Neuronal stem cell (in vitro differentiated cells): ENCODE measurements around the gene CD81. TPM values are rescaled to one million over a fixed set of nuclear protein-coding genes. Genes with fewer than 3 reads are reported as not detected.

ENCODE experiments used
- DNase-seq: peaks from one replicate; pipeline ENCODE4 v3.0.0-alpha.2; 2013; ENCODE audit warnings: low spot score
- H2AFZ ChIP-seq: one replicate; pipeline ENCODE4 v1.6.1; 2013; ENCODE audit warnings: mild to moderate bottlenecking, low read length, inconsistent platforms
- H2AK5ac ChIP-seq: 2 replicates; pipeline ENCODE4 v1.6.1; 2013; ENCODE audit warnings: low read depth, mild to moderate bottlenecking, inconsistent platforms, low read length, moderate library complexity, mixed read lengths
- H2BK120ac ChIP-seq: 2 replicates; pipeline ENCODE4 v1.6.1; 2013; ENCODE audit warnings: low read depth, mild to moderate bottlenecking, inconsistent platforms, low read length, moderate library complexity, mixed read lengths
- H2BK12ac ChIP-seq: one replicate; pipeline ENCODE4 v1.6.1; 2013; ENCODE audit warnings: low read length, inconsistent platforms
- H2BK15ac ChIP-seq: 2 replicates; pipeline ENCODE4 v1.6.1; 2013; ENCODE audit warnings: mild to moderate bottlenecking, low read length, inconsistent platforms, mixed read lengths
- H2BK5ac ChIP-seq: one replicate; pipeline ENCODE4 v1.6.1; 2013; ENCODE audit warnings: inconsistent platforms, mild to moderate bottlenecking, low read length, moderate library complexity
- H3K14ac ChIP-seq: one replicate; pipeline ENCODE4 v1.6.1; 2013; ENCODE audit warnings: low read length, inconsistent platforms
- H3K18ac ChIP-seq: 2 replicates; pipeline ENCODE4 v1.6.1; 2013; ENCODE audit warnings: low read length, inconsistent platforms
- H3K23ac ChIP-seq: 2 replicates; pipeline ENCODE4 v1.6.1; 2013; ENCODE audit warnings: low read depth, mild to moderate bottlenecking, mixed read lengths, low read length, inconsistent platforms; ENCODE audit not compliant: poor library complexity
- H3K27ac ChIP-seq: replicated peaks from 3 replicates; pipeline ENCODE4 v1.5.1; 2013; ENCODE audit warnings: low read length, inconsistent platforms
- H3K27me3 ChIP-seq, 3 experiments: 2 replicates each; pipeline ENCODE4 v1.6.1; 2013; ENCODE audit warnings: low read length in 3 of 3, mild to moderate bottlenecking in 2 of 3, inconsistent platforms in 1 of 3, low read depth in 1 of 3, mixed read lengths in 1 of 3, moderate library complexity in 1 of 3; ENCODE audit not compliant: control insufficient read depth in 3 of 3, insufficient read depth in 3 of 3
- H3K36me3 ChIP-seq, 2 donors: replicated peaks in 1 of 2; 2 replicates each; pipeline ENCODE4 v1.6.1; 2013; ENCODE audit warnings: low read length in 2 of 2; ENCODE audit not compliant: control insufficient read depth in 2 of 2, insufficient read depth in 2 of 2
- H3K4ac ChIP-seq: 2 replicates; pipeline ENCODE4 v1.6.1; 2013; ENCODE audit warnings: inconsistent platforms, mild to moderate bottlenecking, low read length, moderate library complexity
- H3K4me1 ChIP-seq, 2 donors: 1 replicate in 1 of 2; 2 replicates in 1 of 2; pipeline ENCODE4 v1.6.1; 2013; ENCODE audit warnings: low read length in 2 of 2, low read depth in 1 of 2; ENCODE audit not compliant: control insufficient read depth in 2 of 2, insufficient read depth in 1 of 2
- H3K4me2 ChIP-seq: one replicate; pipeline ENCODE4 v1.6.1; 2013; ENCODE audit warnings: mild to moderate bottlenecking, low read length, inconsistent platforms; ENCODE audit not compliant: insufficient read depth, poor library complexity, severe bottlenecking
- H3K4me3 ChIP-seq, 2 donors: 2 replicates each; pipeline ENCODE4 v1.5.1; 2013; ENCODE audit warnings: low read length in 2 of 2, mild to moderate bottlenecking in 2 of 2, inconsistent platforms in 1 of 2, moderate library complexity in 1 of 2
- H3K79me1 ChIP-seq: one replicate; pipeline ENCODE4 v1.6.1; 2013; ENCODE audit warnings: low read depth, mild to moderate bottlenecking, inconsistent platforms, low read length, moderate library complexity
- H3K9ac ChIP-seq: one replicate; pipeline ENCODE4 v1.6.1; 2013; ENCODE audit warnings: mild to moderate bottlenecking, low read depth, low read length, inconsistent platforms; ENCODE audit not compliant: poor library complexity
- H3K9me3 ChIP-seq, 2 donors: replicated peaks in 1 of 2; 2 replicates each; pipeline versions ENCODE3 to v1.6.1; 2013; ENCODE audit warnings: low read length in 2 of 2, mild to moderate bottlenecking in 2 of 2, inconsistent platforms in 1 of 2, low read depth in 1 of 2, mixed read lengths in 1 of 2, moderate library complexity in 1 of 2; ENCODE audit not compliant: control insufficient read depth in 2 of 2, insufficient read depth in 1 of 2
- H4K8ac ChIP-seq: one replicate; pipeline ENCODE4 v1.6.1; 2013; ENCODE audit warnings: low read depth, mild to moderate bottlenecking, inconsistent platforms, low read length, moderate library complexity
- H4K91ac ChIP-seq: one replicate; pipeline ENCODE4 v1.6.1; 2013; ENCODE audit warnings: low read length, low read depth, mild to moderate bottlenecking, inconsistent platforms; ENCODE audit not compliant: poor library complexity
- WGBS, 2 donors: extraction: QIAGEN DNeasy Blood & Tissue Kit; methylation state at CpG; one replicate each; pipeline ENCODE4 v1.1.7; 2013; ENCODE audit warnings: missing lambda C conversion rate in 2 of 2, mixed read lengths in 1 of 2; ENCODE audit not compliant: insufficient read length in 2 of 2, insufficient replicate concordance in 1 of 2; ENCODE audit errors: extremely low coverage in 2 of 2; 5-methylcytosine and 5-hydroxymethylcytosine counted together
- polyA plus RNA-seq, 2 experiments: library from polyadenylated mRNA; stranded (reverse); fragments of 200-250 nt; gene quantifications; one replicate each; pipeline ENCODE4 v1.2.3, GENCODE V29; 2013

Gene CD81, protein sequence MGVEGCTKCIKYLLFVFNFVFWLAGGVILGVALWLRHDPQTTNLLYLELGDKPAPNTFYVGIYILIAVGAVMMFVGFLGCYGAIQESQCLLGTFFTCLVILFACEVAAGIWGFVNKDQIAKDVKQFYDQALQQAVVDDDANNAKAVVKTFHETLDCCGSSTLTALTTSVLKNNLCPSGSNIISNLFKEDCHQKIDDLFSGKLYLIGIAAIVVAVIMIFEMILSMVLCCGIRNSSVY
- polyA plus RNA-seq (2013, experiment 1 of 2): 200 TPM
- polyA plus RNA-seq (2013, experiment 2 of 2): 195 TPM

DNA sequence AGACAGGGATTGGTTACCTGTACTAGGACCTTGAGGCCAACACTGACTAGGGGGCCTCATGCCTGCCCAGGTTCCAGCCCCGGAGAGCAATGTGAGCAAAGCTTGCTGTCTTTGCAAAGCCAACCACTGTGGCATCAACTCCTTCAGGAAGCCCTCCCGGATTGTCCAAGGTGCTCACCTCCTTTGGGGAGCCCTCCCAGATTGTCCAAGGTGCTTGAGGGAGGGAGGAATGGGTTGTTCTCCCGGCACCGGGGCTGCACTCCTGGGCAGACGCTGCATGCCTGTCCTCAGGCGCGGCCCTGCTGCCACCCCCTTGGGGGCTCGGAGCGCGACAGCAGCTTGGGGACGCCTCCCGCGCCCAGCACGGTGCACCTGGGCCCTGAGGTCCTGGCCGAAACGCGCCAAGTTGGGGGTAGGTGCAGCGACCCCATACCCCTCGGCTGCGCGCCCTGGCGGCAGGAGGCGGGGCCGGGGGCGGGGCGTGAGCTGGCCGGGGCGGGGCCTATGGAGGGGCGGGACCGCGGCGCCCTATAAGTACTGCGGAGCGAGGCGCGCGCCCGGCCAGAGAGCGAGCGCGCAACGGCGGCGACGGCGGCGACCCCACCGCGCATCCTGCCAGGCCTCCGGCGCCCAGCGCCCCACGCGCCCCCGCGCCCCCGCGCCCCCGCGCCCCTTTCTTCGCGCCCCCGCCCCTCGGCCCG is at the start of gene CD81:
Gene CD81 (plus strand): TSS at position 560 of the 701 bp plus-strand sequence. CDS start 240 bp downstream, outside the sequence.
- Histone ChIP-seq H2BK5ac (peak within 1 kb of the TSS; percentile 82), H3K27ac (no peak within 1 kb of the TSS)
- WGBS, 2 donors: no CpG with 5 or more reads among the region's 65 CpGs

DNA sequence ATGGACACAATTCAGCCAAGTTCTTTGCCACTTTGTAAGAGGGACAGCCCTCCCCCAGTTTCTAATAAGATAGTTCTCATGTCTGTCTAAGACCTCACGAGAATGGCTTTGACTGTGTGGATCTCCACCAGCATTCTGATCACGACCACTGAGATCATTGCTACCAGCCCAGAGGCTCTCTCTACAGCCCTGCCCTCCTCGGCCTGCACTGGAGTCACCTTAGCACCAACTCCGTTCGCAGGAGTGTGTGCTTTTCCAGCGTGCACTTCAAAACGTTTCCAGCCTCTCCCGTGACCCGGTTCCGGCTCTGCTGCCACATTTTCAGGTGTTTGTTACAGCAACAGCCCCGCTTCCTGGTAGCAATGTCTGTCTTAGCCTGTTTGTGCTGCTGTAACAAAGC is 49.1 kb upstream of the CD81 start:
- H3K27ac ChIP-seq: peak overlapping the region; percentile 96

More for the DNA sequence above, at the start of gene CD81:
- Histone ChIP-seq H3K4me3 (peak within 1 kb of the TSS; percentile 93 to 98), H2BK12ac (peak within 1 kb of the TSS; percentile 58), H3K4me2 (peak within 1 kb of the TSS; percentile 97), H3K4ac (peak within 1 kb of the TSS; percentile 84), H2AFZ (peak within 1 kb of the TSS; percentile 81), H2AK5ac (peak within 1 kb of the TSS; percentile 79), H4K91ac (peak within 1 kb of the TSS; percentile 96), H4K8ac (no peak within 1 kb of the TSS), H3K9me3 (no peaks in the 10 kb centered on the region), H3K23ac (peak within 1 kb of the TSS; percentile 98), H3K9ac (peak within 1 kb of the TSS; percentile 93), H3K4me1 (peaks cover 7 to 14% of the 10 kb centered on the region in 2 donors), H2BK120ac (peak within 1 kb of the TSS; percentile 47), H3K27me3 (no peaks in the 10 kb centered on the region), H3K36me3 (peaks cover 7 to 18% of the 10 kb centered on the region in 2 donors), H3K18ac (peak within 1 kb of the TSS; percentile 97), H3K79me1 (peaks cover 35% of the 10 kb centered on the region), H2BK15ac (peak within 1 kb of the TSS; percentile 90), H3K14ac (peak within 1 kb of the TSS; percentile 100)
- peak; percentile 56 for DNase-seq

DNA sequence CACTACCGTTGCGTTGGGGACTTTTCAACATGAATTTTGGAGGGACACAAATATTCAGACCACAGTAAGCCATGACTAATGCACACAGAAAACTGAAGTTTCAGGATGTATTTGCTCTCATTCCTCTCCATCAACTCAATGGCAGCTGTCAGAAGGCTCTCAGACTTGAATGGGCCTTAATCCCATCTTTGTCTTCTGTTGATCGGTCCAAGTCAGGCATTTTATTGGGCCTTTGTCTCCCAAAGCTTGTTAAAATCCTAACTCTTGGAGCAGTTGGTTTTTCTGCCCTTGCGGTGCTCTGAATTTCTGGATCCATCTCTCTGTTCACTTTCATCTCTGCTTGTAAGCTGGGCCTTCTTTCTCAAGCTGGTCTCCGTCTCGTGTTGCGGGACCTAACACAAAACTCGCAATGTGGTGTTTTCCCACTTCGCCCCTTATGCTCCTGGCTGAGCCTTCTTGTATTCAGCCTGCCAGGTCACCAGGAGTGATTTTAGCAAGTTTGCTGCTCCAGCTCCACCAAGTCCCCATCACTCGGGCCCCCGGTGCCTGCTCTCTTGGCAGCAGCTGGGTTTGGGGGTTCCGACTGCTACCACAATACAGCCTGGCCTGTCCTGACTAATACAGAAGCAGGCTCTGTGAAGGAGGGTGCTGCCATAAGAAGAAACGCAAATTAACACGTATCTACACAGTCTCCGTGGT is 48.3 kb upstream of the CD81 start:
- H2AK5ac ChIP-seq: peak overlapping the region; percentile 69
- peak; percentile 83 for DNase-seq
- H2AFZ ChIP-seq: no peak overlapping the region
- peak overlapping the region; percentile 33 for H3K9ac ChIP-seq
- no peaks in the 10 kb centered on the region for H3K79me1 ChIP-seq
- no peak overlapping the region for H3K4me3 ChIP-seq
- peaks cover 0 to 3% of the 10 kb centered on the region in 2 donors for H3K36me3 ChIP-seq
- H3K27me3 ChIP-seq: no peaks in the 10 kb centered on the region
- H3K27ac ChIP-seq: peak overlapping the region; percentile 96
- H3K4me2 ChIP-seq: peak overlapping the region; percentile 29
- H4K8ac ChIP-seq: peak overlapping the region; percentile 68
- peak overlapping the region; percentile 27 for H2BK12ac ChIP-seq
- H3K23ac ChIP-seq: peak overlapping the region; percentile 0
- peaks cover 0 to 31% of the 10 kb centered on the region in 2 donors for H3K4me1 ChIP-seq
- H3K14ac ChIP-seq: no peak overlapping the region
- H4K91ac ChIP-seq: peak overlapping the region; percentile 93
- H2BK5ac ChIP-seq: peak overlapping the region; percentile 98
- H3K9me3 ChIP-seq: peaks cover 2 to 7% of the 10 kb centered on the region in 2 donors
- WGBS, 2 donors: no CpG with 5 or more reads among the region's 15 CpGs
- H2BK120ac ChIP-seq: peak overlapping the region; percentile 36
- no peak overlapping the region for H3K4ac ChIP-seq
- peak overlapping the region; percentile 94 for H3K18ac ChIP-seq
- peak overlapping the region; percentile 23 for H2BK15ac ChIP-seq

More for the DNA sequence above, 49.1 kb upstream of the CD81 start:
- Histone ChIP-seq H2BK120ac (peak overlapping the region; percentile 88), H3K18ac (peak overlapping the region; percentile 86), H2BK15ac (no peak overlapping the region), H4K8ac (no peak overlapping the region), H3K4me3 (no peak overlapping the region), H2BK12ac (peak overlapping the region; percentile 23), H3K79me1 (no peaks in the 10 kb centered on the region), H3K4me1 (peaks cover 0 to 31% of the 10 kb centered on the region in 2 donors), H4K91ac (no peak overlapping the region), H3K4me2 (peak overlapping the region; percentile 29), H2BK5ac (peak overlapping the region; percentile 83), H3K23ac (no peak overlapping the region), H3K14ac (peak overlapping the region; percentile 5), H3K9ac (peak overlapping the region; percentile 52), H3K36me3 (peaks cover 0 to 3% of the 10 kb centered on the region in 2 donors), H3K4ac (no peak overlapping the region), H3K27me3 (no peaks in the 10 kb centered on the region), H2AK5ac (peak overlapping the region; percentile 41), H3K9me3 (peaks cover 2 to 7% of the 10 kb centered on the region in 2 donors), H2AFZ (no peak overlapping the region)
- no peak for DNase-seq
- WGBS, 2 donors: no CpG with 5 or more reads among the region's 11 CpGs
